ENCODE measurements around the gene KDR.

Gene KDR

GRCh38 chr4:55161739-55162138, 36.3 kb upstream of the KDR start:
- Histone ChIP-seq H3K9me3 (ENCODE audit: insufficient read depth, low read length, severe bottlenecking) (no peaks in the 10 kb centered on the region), H3K27ac (ENCODE audit: low read length) (no peak overlapping the region), H3K36me3 (ENCODE audit: insufficient read depth, low read length) (no peaks in the 10 kb centered on the region), H2AFZ (ENCODE audit: low read depth, low read length) (no peak overlapping the region), H4K20me1 (ENCODE audit: insufficient read depth, low read length) (no peaks in the 10 kb centered on the region), H3K27me3 (ENCODE audit: insufficient read depth, low read length, poor library complexity) (no peaks in the 10 kb centered on the region), H3K9ac (ENCODE audit: low read depth, low read length) (no peak overlapping the region), H3K4me1 (ENCODE audit: insufficient read depth, low read length) (no peaks in the 10 kb centered on the region), H3K4me3 (ENCODE audit: low read depth in 1 of 2, low read length in 2 of 2) (no peak overlapping the region), H3K4me2 (ENCODE audit: insufficient read depth, low read length) (no peak overlapping the region), H3K79me2 (ENCODE audit: insufficient read depth, low read length) (no peaks in the 10 kb centered on the region)
- DNase-seq (no peak), ATAC-seq (ENCODE audit: insufficient read depth, low read depth) (no peak)
- TF ChIP-seq EZH2 (IDR thresholded peaks at IDR 0.05; ENCODE audit: borderline replicate concordance, low read depth, low read length, severe bottlenecking): no peak
- no peak for TF ChIP-seq CTCF (IDR thresholded peaks at IDR 0.05; ENCODE audit: borderline replicate concordance, extremely low read depth, low read length, poor library complexity, severe bottlenecking)

DNA sequence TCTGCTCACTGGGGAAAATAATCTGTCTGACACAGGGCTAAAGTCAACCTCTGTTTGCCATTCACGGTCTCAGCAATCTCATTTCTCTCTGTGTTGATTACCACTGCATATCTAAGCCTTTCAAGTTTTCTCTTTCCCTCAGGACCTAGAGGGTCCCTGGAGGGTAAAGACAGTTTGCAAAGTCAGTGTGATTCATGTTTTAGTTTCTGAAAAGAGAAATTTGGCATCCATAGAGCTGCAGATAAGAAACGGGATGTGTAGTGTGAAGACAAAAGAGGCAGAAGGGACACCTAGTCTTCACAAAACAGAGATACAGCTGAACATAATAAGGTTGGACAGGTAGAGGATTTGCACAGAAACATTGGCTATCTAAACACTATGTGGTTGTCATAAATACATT, 34.5 kb upstream of the KDR start:
- DNase-seq (no peak), ATAC-seq (ENCODE audit: insufficient read depth, low read depth) (no peak)
- H3K4me3 ChIP-seq (ENCODE audit: low read depth in 1 of 2, low read length in 2 of 2): no peak overlapping the region
- TF ChIP-seq EZH2 (IDR thresholded peaks at IDR 0.05; ENCODE audit: borderline replicate concordance, low read depth, low read length, severe bottlenecking): no peak
- no peak for TF ChIP-seq CTCF (IDR thresholded peaks at IDR 0.05; ENCODE audit: borderline replicate concordance, extremely low read depth, low read length, poor library complexity, severe bottlenecking)
- H4K20me1 ChIP-seq (ENCODE audit: insufficient read depth, low read length): no peaks in the 10 kb centered on the region
- H3K27ac ChIP-seq (ENCODE audit: low read length): no peak overlapping the region
- H3K27me3 ChIP-seq (ENCODE audit: insufficient read depth, low read length, poor library complexity): no peaks in the 10 kb centered on the region
- no peaks in the 10 kb centered on the region for H3K9me3 ChIP-seq (ENCODE audit: insufficient read depth, low read length, severe bottlenecking)
- H2AFZ ChIP-seq (ENCODE audit: low read depth, low read length): no peak overlapping the region
- H3K9ac ChIP-seq (ENCODE audit: low read depth, low read length): no peak overlapping the region
- H3K4me1 ChIP-seq (ENCODE audit: insufficient read depth, low read length): no peaks in the 10 kb centered on the region
- H3K79me2 ChIP-seq (ENCODE audit: insufficient read depth, low read length): no peaks in the 10 kb centered on the region
- H3K4me2 ChIP-seq (ENCODE audit: insufficient read depth, low read length): no peak overlapping the region
- H3K36me3 ChIP-seq (ENCODE audit: insufficient read depth, low read length): no peaks in the 10 kb centered on the region

DNA sequence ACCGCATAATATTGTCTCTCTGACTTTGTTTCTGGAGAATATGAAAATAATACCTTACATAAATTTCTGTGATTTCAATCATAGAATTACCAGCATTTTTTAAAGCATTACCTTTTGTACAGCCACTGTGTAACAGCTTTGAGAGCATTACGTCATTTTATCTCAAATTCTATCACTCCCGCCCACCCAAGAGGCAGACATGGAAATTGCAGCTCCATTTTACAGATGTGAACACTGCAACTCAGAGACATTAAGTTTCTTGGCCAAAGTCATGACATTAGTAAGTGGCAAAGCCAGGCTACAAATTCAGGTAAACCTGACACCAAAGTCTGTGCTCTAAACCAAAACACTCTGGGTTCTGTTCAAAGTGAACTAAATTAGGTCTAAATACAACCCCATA, 33.6 kb upstream of the KDR start:
- no peak for ATAC-seq (ENCODE audit: insufficient read depth, low read depth)
- H3K79me2 ChIP-seq (ENCODE audit: insufficient read depth, low read length): no peaks in the 10 kb centered on the region
- H3K4me2 ChIP-seq (ENCODE audit: insufficient read depth, low read length): no peak overlapping the region
- no peak for DNase-seq
- no peak overlapping the region for H3K9ac ChIP-seq (ENCODE audit: low read depth, low read length)
- H3K36me3 ChIP-seq (ENCODE audit: insufficient read depth, low read length): no peaks in the 10 kb centered on the region
- H3K27ac ChIP-seq (ENCODE audit: low read length): no peak overlapping the region
- no peak overlapping the region for H3K4me3 ChIP-seq (ENCODE audit: low read depth in 1 of 2, low read length in 2 of 2)
- H4K20me1 ChIP-seq (ENCODE audit: insufficient read depth, low read length): no peaks in the 10 kb centered on the region
- no peak overlapping the region for H2AFZ ChIP-seq (ENCODE audit: low read depth, low read length)
- no peaks in the 10 kb centered on the region for H3K9me3 ChIP-seq (ENCODE audit: insufficient read depth, low read length, severe bottlenecking)
- no peaks in the 10 kb centered on the region for H3K27me3 ChIP-seq (ENCODE audit: insufficient read depth, low read length, poor library complexity)
- TF ChIP-seq CTCF (IDR thresholded peaks at IDR 0.05; ENCODE audit: borderline replicate concordance, extremely low read depth, low read length, poor library complexity, severe bottlenecking) (no peak), EZH2 (IDR thresholded peaks at IDR 0.05; ENCODE audit: borderline replicate concordance, low read depth, low read length, severe bottlenecking) (no peak)
- H3K4me1 ChIP-seq (ENCODE audit: insufficient read depth, low read length): no peaks in the 10 kb centered on the region

Measured in DND-41 (cell line).